HG03135 (cell line): ENCODE data around the gene FILIP1L.

Source experiments
- ATAC-seq: cut with Tn5 transposase; IDR thresholded peaks from one replicate; pipeline ENCODE4 v1.9.1; 2021; ENCODE audit warnings: mild to moderate bottlenecking, moderate library complexity; ENCODE audit not compliant: unreplicated experiment

Gene FILIP1L

DNA sequence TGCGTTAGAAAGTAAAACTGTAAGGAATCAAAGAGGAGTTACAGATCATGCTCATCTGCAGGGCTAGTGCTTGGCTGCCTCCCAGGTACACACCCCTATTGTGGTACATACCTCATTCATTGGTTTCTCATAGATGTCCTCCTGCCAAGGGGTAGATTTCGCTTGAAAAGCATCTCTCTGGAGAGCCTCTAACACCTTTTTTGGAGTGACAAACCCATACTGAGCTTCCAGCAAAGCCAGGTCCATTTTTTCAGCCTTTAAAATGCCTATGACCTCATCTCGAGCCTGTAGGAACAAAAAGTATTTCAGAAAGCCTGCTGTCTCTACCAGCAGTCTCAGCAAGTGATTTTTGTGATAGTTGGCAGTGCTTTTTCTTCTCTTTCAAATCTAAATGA lies 184.6 kb downstream of the FILIP1L start:
- ATAC-seq: no peak

GRCh38 chr3:99928771-99929744 lies 185.2 kb downstream of the FILIP1L start:
- no peak for ATAC-seq

DNA sequence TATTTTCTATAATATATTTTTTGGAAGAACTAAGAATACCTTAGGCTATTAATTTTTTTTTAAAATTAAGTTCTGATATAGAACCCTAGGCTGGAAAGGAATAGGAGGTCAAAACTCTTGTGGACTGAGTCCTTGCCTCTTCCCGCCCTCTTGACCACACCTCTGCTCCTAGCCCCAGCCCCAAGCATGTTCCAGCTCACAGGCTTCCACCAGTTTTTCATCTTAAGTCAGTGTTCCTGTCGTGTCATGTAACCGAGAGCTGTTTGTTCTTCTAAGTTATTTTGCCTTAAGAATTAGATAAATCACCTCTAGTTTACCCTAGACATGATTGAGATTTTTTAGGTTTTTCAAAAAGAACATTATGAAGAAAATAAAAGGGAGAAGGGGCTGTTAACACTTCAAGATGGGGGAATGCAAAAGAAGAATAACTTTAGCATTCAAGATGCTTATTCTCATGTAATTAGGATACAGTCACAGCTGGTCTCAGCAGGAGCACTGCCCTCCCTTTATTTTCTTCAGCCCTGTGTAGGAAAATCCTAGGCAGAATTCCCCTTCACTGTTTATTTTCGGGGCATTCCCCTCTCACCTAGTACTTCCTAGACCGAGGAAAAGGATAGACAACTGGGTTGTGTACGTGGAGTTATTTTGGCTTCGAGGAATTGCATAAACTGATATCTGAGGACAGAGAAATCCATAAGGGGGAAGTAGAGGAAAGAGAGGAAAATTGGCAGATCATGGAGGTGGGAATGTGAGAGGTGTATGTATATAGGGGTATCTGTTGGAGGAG lies 186.4 kb downstream of the FILIP1L start:
- ATAC-seq: no peak

DNA sequence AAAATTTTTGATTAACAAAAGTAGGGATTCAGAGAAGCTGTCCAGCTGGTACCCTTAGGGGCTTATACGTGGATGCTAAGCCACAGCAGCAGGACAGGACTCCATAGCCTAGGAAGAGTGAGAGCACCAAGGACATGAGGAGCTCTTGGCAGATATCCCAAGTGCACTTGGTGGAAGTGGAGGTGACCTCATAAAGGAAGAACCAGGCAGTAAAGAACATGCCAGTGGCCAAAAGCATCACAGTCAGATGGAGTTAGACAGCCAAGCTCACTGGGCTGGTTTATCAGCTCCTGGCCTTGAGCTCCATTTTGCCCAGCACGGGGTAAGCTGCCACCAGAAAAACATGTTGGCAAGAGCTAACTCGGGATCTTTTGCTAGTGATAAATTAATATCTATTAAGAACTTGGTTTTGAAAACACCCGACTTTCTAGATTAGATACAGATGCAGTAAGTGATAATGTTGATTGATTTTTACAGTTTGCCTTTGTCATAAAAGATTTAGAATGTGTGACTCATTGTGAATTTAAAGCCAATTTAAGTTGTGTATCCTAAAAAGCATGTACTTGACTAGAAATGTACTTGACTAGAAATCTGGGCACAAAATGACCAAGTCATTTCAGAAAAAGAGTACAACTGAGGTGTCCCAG lies 188.6 kb downstream of the FILIP1L start:
- ATAC-seq: no peak

DNA sequence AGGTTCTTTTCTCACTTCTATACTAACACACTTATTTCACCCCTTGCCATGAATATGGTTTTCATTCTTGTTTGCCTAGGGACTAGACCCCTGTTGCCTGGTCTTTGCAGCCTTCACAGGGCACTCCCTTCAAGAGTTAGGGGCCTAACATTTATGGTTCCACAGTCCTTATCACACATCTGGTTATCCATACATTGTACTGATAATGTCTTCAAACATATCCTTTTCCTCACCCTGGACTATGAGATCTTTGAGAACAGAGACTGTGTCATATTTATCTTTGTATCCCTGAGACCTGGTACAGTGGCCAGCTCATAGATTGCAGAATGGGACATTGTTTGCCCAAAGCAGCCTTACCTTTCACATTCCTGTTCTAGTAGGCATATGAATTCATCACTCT lies 190.4 kb downstream of the FILIP1L start:
- ATAC-seq: no peak

GRCh38 chr3:99921986-99922385 lies 192.3 kb downstream of the FILIP1L start:
- no peak for ATAC-seq

- no peak for ATAC-seq
These were observed 193.0 kb downstream of the FILIP1L start for GRCh38 chr3:99921377-99921695.

GRCh38 chr3:99920481-99921376 lies 193.6 kb downstream of the FILIP1L start:
- peak; percentile 65 for ATAC-seq

GRCh38 chr3:99919694-99920093 lies 194.6 kb downstream of the FILIP1L start:
- ATAC-seq: no peak

DNA sequence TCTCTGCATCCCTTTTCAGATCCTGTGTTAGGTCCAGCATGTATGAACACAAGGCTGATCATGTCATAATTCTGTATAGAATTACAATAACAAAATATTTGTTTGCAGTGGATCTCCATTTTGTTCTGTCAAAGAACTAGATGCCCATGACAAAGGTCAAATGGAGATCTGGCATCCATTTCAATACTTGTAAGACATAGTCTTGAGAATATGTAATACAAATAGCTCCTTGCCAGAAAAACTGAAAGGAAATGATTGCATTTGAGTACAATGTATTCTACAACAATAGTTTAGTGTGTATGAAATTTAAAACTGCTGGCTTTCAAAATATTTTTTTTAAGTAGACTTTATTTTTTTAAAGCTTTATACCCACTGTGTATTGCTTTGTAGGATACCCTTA lies 195.6 kb downstream of the FILIP1L start:
- ATAC-seq: no peak

DNA sequence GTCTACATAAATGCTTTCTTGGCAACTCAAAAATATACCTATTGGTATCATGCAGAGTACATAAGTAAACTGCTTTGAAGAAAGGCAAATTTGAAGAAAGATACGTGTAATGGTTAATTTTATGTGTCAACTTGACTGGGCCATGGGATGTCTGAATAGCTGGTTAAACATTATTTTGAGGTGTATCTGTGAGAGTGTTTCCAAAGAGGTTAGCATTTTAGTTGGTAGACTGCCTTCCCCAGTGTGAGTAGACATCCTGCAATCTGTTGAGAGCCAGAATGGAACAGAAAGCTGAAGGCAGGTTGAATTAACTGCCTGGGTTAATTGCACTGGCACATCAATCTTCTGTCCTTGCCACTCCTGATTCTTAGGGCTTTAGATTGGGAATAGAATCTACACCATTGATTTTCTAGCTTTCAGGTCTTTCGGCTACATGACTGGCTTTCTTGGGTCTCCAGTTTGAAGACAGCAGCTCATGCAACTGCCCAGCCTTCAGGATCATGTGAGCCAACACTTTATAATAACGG lies 198.3 kb downstream of the FILIP1L start:
- ATAC-seq: no peak

DNA sequence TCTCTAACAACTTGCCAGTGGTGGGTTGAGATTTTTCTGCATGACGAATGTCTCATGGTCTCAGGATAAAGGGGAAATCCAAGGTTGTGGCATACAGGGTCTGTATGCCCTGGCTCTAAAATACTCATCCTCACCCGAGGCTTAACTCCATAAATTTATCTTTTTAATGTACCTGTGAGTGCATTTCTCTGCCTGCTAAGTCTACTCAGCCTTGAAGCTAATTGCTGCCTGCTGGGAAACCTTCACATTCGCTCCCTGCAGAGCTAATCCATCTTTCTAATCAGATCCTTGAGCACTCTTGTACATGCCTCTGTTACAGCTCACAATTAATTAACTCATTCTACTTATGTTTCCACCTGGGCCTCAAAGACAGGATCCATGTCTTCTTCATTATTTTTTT lies 202.9 kb downstream of the FILIP1L start:
- no peak for ATAC-seq

DNA sequence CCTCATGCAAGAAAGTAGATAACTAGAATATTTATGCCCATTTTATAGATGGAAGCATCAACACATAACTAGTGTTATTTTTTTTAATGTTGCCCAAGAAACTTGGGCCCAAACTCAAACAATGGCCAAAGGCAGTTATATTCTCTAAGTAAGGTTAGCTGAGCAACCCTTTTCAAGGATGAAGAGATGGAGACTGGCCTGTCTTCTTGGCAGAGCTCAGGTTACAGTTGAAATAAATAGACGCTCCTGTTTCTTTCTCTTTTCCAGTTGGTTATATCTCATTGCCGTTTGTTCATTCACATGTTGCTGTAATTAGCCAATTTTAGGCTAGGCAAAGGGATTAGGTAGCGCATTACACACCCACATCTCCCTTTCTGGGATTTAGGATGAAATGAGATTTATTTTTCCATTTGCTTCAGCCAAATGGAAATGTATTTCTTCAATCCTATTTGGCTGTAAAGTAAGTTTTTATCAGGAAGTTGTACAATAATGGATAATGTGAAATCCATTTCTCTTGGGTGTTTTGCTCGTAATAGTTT lies 203.5 kb downstream of the FILIP1L start:
- ATAC-seq: no peak

- no peak for ATAC-seq
These were observed 204.4 kb downstream of the FILIP1L start for GRCh38 chr3:99909714-99910495.

DNA sequence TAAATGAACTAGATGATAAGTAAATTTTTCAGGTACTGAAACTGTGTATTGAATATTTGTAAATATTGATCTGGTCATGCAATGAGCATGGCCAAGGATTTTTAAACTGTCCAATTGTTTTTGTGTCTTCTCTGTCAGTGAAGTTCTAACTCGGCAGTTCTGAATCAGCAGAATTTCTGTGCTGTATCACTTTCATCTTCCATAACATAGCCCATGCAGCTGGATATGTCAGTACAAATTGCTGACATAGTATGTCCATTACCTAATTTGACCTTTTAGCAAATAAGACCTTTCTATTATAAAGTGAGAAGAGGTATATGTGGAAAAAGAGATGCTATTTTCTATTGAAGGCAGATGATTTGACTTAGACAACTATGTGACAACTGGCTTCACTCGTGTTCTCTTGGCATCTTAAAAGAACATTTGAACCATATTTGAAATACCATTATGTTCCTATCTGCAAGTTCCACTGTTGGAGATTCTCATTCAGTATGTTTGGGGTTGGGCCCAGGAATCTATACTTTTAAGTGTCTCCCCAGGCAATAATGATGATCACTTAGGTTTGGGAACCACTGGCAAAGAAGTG lies 206.2 kb downstream of the FILIP1L start:
- no peak for ATAC-seq

DNA sequence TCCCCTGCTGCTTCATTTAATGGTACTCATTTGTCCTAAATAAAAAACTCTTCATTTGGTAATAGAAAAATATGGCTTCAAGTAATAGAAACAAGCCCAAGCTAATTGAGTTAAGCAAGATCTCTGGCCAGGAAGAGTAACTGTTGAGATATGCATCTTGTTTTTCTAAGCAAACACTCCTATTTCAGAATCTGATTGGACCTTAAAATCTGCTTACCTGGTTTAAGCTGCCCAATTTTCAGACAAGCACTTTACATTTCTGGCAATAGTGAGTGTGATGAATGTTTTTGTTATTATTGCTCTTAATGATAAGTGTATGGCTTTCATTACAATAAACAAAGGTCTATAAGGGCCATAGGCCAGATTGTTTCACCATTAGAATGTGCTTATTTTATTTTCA lies 210.4 kb downstream of the FILIP1L start:
- no peak for ATAC-seq

DNA sequence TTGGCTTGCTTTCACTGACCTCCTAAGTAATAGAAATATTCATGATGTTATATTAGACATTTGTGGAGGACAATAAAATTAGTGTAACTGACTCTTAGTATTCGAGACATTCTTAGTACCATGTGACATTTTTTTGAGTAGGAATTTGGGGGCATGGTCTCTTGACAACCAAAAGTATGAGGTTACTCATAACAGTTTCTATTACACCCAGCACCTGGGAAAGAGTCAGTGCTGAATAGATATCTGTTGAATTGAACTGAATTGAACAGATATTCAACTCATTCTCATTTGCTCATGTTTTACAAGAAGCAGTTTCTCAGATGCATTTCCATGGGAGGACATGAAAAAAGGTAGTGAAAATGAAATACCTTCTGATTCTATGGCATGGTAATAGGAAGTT lies 212.2 kb downstream of the FILIP1L start:
- ATAC-seq: no peak

GRCh38 chr3:99901200-99901926 lies 212.9 kb downstream of the FILIP1L start:
- ATAC-seq: no peak
